Mesangial cell (primary cell): ENCODE results near the gene UBA6. TPM values are rescaled to one million over a fixed set of nuclear protein-coding genes. Genes with fewer than 3 reads are reported as not detected.

ENCODE experiments used
- total RNA-seq: library from RNA; depleted of rRNA; stranded (reverse); fragments of >200 nt; gene quantifications from 2 replicates; pipeline ENCODE4 v1.2.3, GENCODE V29; 2015

The UBA6 gene
- 28.3 and 56.2 TPM in 2 replicates for total RNA-seq

GRCh38 chr4:67700738-67701516, at the start of gene UBA6:
UBA6 (minus strand) TSS chr4:67701155; CDS start chr4:67701119, 36 bp downstream.

Other genes with a start within 250 kb of the UBA6 start
- 4.3 and 6.8 TPM in 2 replicates for gene CENPC, start 155.7 kb downstream of the UBA6 start, total RNA-seq
- not detected in 2 replicates for gene STAP1, start 142.4 kb downstream of the UBA6 start, total RNA-seq
- gene GNRHR, start 53.2 kb upstream of the UBA6 start, total RNA-seq = not detected in 2 replicates
- not detected in 2 replicates for gene TMPRSS11D, start 182.8 kb upstream of the UBA6 start, total RNA-seq